H1 (cell line): Measurements from ENCODE around the gene NR3C1. TPM values are rescaled to one million over a fixed set of nuclear protein-coding genes. Genes with fewer than 3 reads are reported as not detected.

Source experiments
- CTBP2 ChIP-seq: IDR thresholded peaks from 2 replicates; pipeline ENCODE4 v1.7.0; 2011; ENCODE audit warnings: borderline replicate concordance, mild to moderate bottlenecking, moderate library complexity, mixed read lengths, low read length; ENCODE audit not compliant: insufficient read depth, insufficient read length
- EGR1 ChIP-seq: IDR thresholded peaks from 2 replicates; pipeline ENCODE4 v1.6.1; 2011; ENCODE audit warnings: low read depth, low read length, borderline replicate concordance
- EP300 ChIP-seq, 2 experiments: IDR thresholded peaks; 1 replicate in 1 of 2; 2 replicates in 1 of 2; pipeline ENCODE4 v1.6.1; 2011 to 2012; ENCODE audit warnings: low read depth in 2 of 2, low read length in 2 of 2, mild to moderate bottlenecking in 2 of 2, borderline replicate concordance in 1 of 2, inconsistent platforms in 1 of 2, moderate library complexity in 1 of 2
- PHF8 ChIP-seq: fragments of 200-600 bp; sonication (generic); conservative IDR thresholded peaks from 2 replicates; pipeline ENCODE4 v1.7.1; 2012; ENCODE audit warnings: low read depth, mild to moderate bottlenecking, inconsistent platforms, low read length, moderate library complexity
- RNF2 ChIP-seq: fragments of 200-900, 300-1000 bp; sonication (generic); IDR thresholded peaks from 2 replicates; pipeline ENCODE4 v1.7.1; 2016; ENCODE audit warnings: borderline replicate concordance, low read depth, mild to moderate bottlenecking, antibody characterized with exemption, low read length; ENCODE audit not compliant: poor library complexity, severe bottlenecking; ENCODE audit errors: missing control alignments
- SAP30 ChIP-seq: fragments of 300-600 bp; sonication (generic); IDR thresholded peaks from 2 replicates; pipeline ENCODE4 v1.7.1; 2012; ENCODE audit warnings: low read length, moderate library complexity, mild to moderate bottlenecking, inconsistent platforms; ENCODE audit not compliant: insufficient read depth, insufficient replicate concordance
- SIRT6 ChIP-seq: IDR thresholded peaks from one replicate; pipeline ENCODE4 v1.7.1; 2012; ENCODE audit warnings: low read length, inconsistent platforms
- polyA plus RNA-seq, 7 experiments: library from polyadenylated mRNA; depleted of rRNA in 3 of 7; stranded (reverse) in 5 of 7; unstranded in 2 of 7; fragments of >200 nt in 5 of 7; fragments of 200-250 nt in 2 of 7; gene quantifications; 1 replicate in 5 of 7; 2 replicates in 1 of 7; 4 replicates in 1 of 7; pipeline versions ENCODE4 v1.2.1 to v1.2.3, GENCODE V29; 2011 to 2013; ENCODE audit warnings: missing spikeins in 2 of 7, mixed read lengths in 2 of 7
- total RNA-seq: library from RNA; stranded (reverse); fragmentation: NEBNext Ultra II Directional; extraction: Animal tissue kit (Norgen Biotek cat#: 25700); gene quantifications from 2 replicates; pipeline ENCODE4 v1.2.1, GENCODE V29; 2021
- TF ChIP-seq, protein P1 (sequence below): fragments of 300-600 bp; sonication (generic); IDR thresholded peaks from 2 replicates; pipeline ENCODE4 v1.7.1; 2012; ENCODE audit warnings: low read length, moderate library complexity, mild to moderate bottlenecking, inconsistent platforms; ENCODE audit not compliant: insufficient replicate concordance
- TF ChIP-seq, protein P2 (sequence below): IDR thresholded peaks from 2 replicates; pipeline ENCODE4 v1.6.1; 2011; ENCODE audit warnings: low read length, improper control_type of control experiment

NR3C1 gene
- total and polyA plus RNA-seq, 2 of the 8 experiments (the other 6 are each of a cell fraction or from before 2014, with no cell fraction given): 1.7 to 5.4 TPM

DNA sequence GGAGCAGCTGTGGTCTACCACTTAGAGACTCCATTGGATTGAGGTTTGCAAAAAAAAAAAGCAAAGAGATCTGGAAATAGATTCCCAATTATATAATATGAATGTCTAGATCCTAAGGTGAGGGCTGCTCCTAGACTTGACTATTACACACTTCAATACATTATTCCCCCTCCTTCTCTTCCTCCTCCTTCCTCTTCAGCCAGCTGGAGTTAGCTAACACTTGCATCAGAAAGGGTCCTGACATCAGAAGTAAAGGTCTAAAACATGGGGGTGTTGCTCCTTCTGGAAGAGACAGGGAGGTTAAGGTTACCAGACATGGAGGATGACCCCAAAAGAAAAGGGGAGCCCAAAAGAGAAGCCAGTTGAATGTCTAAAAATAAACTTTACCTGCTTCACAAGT is 12.9 kb upstream of the NR3C1 start (continued):
- TF ChIP-seq, protein P1, sequence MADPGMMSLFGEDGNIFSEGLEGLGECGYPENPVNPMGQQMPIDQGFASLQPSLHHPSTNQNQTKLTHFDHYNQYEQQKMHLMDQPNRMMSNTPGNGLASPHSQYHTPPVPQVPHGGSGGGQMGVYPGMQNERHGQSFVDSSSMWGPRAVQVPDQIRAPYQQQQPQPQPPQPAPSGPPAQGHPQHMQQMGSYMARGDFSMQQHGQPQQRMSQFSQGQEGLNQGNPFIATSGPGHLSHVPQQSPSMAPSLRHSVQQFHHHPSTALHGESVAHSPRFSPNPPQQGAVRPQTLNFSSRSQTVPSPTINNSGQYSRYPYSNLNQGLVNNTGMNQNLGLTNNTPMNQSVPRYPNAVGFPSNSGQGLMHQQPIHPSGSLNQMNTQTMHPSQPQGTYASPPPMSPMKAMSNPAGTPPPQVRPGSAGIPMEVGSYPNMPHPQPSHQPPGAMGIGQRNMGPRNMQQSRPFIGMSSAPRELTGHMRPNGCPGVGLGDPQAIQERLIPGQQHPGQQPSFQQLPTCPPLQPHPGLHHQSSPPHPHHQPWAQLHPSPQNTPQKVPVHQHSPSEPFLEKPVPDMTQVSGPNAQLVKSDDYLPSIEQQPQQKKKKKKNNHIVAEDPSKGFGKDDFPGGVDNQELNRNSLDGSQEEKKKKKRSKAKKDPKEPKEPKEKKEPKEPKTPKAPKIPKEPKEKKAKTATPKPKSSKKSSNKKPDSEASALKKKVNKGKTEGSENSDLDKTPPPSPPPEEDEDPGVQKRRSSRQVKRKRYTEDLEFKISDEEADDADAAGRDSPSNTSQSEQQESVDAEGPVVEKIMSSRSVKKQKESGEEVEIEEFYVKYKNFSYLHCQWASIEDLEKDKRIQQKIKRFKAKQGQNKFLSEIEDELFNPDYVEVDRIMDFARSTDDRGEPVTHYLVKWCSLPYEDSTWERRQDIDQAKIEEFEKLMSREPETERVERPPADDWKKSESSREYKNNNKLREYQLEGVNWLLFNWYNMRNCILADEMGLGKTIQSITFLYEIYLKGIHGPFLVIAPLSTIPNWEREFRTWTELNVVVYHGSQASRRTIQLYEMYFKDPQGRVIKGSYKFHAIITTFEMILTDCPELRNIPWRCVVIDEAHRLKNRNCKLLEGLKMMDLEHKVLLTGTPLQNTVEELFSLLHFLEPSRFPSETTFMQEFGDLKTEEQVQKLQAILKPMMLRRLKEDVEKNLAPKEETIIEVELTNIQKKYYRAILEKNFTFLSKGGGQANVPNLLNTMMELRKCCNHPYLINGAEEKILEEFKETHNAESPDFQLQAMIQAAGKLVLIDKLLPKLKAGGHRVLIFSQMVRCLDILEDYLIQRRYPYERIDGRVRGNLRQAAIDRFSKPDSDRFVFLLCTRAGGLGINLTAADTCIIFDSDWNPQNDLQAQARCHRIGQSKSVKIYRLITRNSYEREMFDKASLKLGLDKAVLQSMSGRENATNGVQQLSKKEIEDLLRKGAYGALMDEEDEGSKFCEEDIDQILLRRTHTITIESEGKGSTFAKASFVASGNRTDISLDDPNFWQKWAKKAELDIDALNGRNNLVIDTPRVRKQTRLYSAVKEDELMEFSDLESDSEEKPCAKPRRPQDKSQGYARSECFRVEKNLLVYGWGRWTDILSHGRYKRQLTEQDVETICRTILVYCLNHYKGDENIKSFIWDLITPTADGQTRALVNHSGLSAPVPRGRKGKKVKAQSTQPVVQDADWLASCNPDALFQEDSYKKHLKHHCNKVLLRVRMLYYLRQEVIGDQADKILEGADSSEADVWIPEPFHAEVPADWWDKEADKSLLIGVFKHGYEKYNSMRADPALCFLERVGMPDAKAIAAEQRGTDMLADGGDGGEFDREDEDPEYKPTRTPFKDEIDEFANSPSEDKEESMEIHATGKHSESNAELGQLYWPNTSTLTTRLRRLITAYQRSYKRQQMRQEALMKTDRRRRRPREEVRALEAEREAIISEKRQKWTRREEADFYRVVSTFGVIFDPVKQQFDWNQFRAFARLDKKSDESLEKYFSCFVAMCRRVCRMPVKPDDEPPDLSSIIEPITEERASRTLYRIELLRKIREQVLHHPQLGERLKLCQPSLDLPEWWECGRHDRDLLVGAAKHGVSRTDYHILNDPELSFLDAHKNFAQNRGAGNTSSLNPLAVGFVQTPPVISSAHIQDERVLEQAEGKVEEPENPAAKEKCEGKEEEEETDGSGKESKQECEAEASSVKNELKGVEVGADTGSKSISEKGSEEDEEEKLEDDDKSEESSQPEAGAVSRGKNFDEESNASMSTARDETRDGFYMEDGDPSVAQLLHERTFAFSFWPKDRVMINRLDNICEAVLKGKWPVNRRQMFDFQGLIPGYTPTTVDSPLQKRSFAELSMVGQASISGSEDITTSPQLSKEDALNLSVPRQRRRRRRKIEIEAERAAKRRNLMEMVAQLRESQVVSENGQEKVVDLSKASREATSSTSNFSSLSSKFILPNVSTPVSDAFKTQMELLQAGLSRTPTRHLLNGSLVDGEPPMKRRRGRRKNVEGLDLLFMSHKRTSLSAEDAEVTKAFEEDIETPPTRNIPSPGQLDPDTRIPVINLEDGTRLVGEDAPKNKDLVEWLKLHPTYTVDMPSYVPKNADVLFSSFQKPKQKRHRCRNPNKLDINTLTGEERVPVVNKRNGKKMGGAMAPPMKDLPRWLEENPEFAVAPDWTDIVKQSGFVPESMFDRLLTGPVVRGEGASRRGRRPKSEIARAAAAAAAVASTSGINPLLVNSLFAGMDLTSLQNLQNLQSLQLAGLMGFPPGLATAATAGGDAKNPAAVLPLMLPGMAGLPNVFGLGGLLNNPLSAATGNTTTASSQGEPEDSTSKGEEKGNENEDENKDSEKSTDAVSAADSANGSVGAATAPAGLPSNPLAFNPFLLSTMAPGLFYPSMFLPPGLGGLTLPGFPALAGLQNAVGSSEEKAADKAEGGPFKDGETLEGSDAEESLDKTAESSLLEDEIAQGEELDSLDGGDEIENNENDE: no peak
- TF ChIP-seq SAP30: no peak
- TF ChIP-seq, protein P2, sequence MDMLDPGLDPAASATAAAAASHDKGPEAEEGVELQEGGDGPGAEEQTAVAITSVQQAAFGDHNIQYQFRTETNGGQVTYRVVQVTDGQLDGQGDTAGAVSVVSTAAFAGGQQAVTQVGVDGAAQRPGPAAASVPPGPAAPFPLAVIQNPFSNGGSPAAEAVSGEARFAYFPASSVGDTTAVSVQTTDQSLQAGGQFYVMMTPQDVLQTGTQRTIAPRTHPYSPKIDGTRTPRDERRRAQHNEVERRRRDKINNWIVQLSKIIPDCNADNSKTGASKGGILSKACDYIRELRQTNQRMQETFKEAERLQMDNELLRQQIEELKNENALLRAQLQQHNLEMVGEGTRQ: no peak
- no peak for TF ChIP-seq RNF2
- no peak for TF ChIP-seq EP300 (IDR thresholded peaks at IDR 0.05; ENCODE audit: borderline replicate concordance in 1 of 2, low read depth in 2 of 2, low read length in 2 of 2)
- TF ChIP-seq SIRT6: no peak
- no peak for TF ChIP-seq CTBP2
- TF ChIP-seq PHF8: no peak
- TF ChIP-seq EGR1: no peak
